ENCODE measurements around the gene SCCPDH. TPM values are rescaled to one million over a fixed set of nuclear protein-coding genes. Genes with fewer than 3 reads are reported as not detected.

Gene SCCPDH
- total and polyA plus RNA-seq, 2 of the 13 experiments (the other 11 are each of a cell fraction or from before 2014, with no cell fraction given) = 36.7 to 62.3 TPM

DNA sequence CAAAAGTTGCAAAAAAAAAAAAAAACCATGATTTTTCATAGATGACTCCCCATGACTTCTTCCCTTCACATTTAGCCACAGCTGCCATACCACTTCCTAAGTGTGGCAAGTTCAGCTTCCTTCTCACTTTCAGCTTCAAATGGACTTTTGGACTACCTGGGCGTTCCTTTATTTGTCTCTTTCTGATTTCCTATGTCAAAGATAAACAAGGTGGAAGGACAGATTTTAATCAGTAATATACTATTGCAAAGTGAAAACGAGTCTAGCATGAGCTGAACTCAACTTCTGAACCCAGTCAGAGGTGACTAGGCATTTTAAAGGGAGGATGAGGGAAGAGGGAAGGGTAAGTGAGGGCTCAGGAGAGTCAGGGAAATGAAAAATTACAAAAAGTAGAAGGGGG is 14.4 kb upstream of the SCCPDH start (continued):
- TF ChIP-seq, protein P1, sequence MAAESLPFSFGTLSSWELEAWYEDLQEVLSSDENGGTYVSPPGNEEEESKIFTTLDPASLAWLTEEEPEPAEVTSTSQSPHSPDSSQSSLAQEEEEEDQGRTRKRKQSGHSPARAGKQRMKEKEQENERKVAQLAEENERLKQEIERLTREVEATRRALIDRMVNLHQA (CRISPR knock-in tag; IDR thresholded peaks at IDR 0.05) = no peak
- no peak for TF ChIP-seq NR3C1 (CRISPR knock-in tag; IDR thresholded peaks at IDR 0.05)
- TF ChIP-seq PAWR (CRISPR knock-in tag; IDR thresholded peaks at IDR 0.05; ENCODE audit: borderline replicate concordance) = no peak
- TF ChIP-seq GLI4 (CRISPR knock-in tag; IDR thresholded peaks at IDR 0.05; ENCODE audit: borderline replicate concordance) = no peak
- TF ChIP-seq SOX13 (IDR thresholded peaks at IDR 0.05) = 0 out of 2 replicates have a peak, but pooled peaks have one; percentile 21
- TF ChIP-seq SOX13 (CRISPR knock-in tag; conservative IDR thresholded peaks at IDR 0.05 in 1 of 2, IDR thresholded peaks at IDR 0.05 in 1 of 2) = peak in 1 of 2 experiments; percentile 76; a peak in 2 of 4 replicates
- no peak for TF ChIP-seq TCF7L2 (IDR thresholded peaks at IDR 0.05; ENCODE audit: low read depth, low read length)
- TF ChIP-seq, protein P2, sequence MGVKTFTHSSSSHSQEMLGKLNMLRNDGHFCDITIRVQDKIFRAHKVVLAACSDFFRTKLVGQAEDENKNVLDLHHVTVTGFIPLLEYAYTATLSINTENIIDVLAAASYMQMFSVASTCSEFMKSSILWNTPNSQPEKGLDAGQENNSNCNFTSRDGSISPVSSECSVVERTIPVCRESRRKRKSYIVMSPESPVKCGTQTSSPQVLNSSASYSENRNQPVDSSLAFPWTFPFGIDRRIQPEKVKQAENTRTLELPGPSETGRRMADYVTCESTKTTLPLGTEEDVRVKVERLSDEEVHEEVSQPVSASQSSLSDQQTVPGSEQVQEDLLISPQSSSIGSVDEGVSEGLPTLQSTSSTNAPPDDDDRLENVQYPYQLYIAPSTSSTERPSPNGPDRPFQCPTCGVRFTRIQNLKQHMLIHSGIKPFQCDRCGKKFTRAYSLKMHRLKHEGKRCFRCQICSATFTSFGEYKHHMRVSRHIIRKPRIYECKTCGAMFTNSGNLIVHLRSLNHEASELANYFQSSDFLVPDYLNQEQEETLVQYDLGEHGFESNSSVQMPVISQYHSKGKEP (CRISPR knock-in tag; IDR thresholded peaks at IDR 0.05) = no peak
- no peak for TF ChIP-seq SMAD9 (CRISPR knock-in tag; IDR thresholded peaks at IDR 0.05)
- no peak for TF ChIP-seq ZNF691 (CRISPR knock-in tag; IDR thresholded peaks at IDR 0.05; ENCODE audit: borderline replicate concordance, low read depth)
- TF ChIP-seq ETV5 (CRISPR knock-in tag; IDR thresholded peaks at IDR 0.05; ENCODE audit: borderline replicate concordance) = peak; percentile 72; the same call in 1 of the 2 replicates
- 0 out of 2 replicates have a peak, but pooled peaks have one; percentile 53 for TF ChIP-seq RERE (CRISPR knock-in tag; IDR thresholded peaks at IDR 0.05; ENCODE audit: low read depth)
- TF ChIP-seq MXI1 (IDR thresholded peaks at IDR 0.05; ENCODE audit: borderline replicate concordance, low read depth, low read length) = no peak; the same call in 2 of the 3 replicates
- TF ChIP-seq SOX6 (IDR thresholded peaks at IDR 0.05) = no peak
- peak; percentile 69 for TF ChIP-seq SOX6 (CRISPR knock-in tag; IDR thresholded peaks at IDR 0.05)
- TF ChIP-seq ELF3 (CRISPR knock-in tag; IDR thresholded peaks at IDR 0.05) = peak; percentile 83
- peak in 1 of 2 experiments; percentile 31; a peak in 1 of 4 replicates for TF ChIP-seq KLF16 (CRISPR knock-in tag; IDR thresholded peaks at IDR 0.05)
- peak in 1 of 2 experiments; percentile 80; a peak in 2 of 4 replicates for TF ChIP-seq EP300 (IDR thresholded peaks at IDR 0.05; ENCODE audit: low read depth in 2 of 2, low read length in 2 of 2)
- peak; percentile 55; the same call in 1 of the 2 replicates for TF ChIP-seq EP300 (CRISPR knock-in tag; IDR thresholded peaks at IDR 0.05; ENCODE audit: borderline replicate concordance)
- no peak for TF ChIP-seq ZNF234 (CRISPR knock-in tag; conservative IDR thresholded peaks at IDR 0.05)
- TF ChIP-seq ZNF704 (CRISPR knock-in tag; IDR thresholded peaks at IDR 0.05; ENCODE audit: borderline replicate concordance) = no peak

Measured in HepG2 (cell line).